ENCODE data around the gene PTGER3.
"Not testable (repeated sequence)": the region's sequence is repeated elsewhere in the genome, so short reads cannot be mapped to it uniquely, and the experiment has no call there.

The PTGER3 gene

GRCh38 chr1:70945676-70946075 is 101.9 kb downstream of the PTGER3 start:
- TF ChIP-seq CTCF (IDR thresholded peaks at IDR 0.05; ENCODE audit: low read depth, low read length), result no peak
- DNase-seq (ENCODE audit: low read depth in 2 of 2), result no peak
- no peak overlapping the region for H3K4me3 ChIP-seq (replicated peaks in 1 of 2; ENCODE audit: low read depth in 2 of 2, low read length in 2 of 2)

DNA sequence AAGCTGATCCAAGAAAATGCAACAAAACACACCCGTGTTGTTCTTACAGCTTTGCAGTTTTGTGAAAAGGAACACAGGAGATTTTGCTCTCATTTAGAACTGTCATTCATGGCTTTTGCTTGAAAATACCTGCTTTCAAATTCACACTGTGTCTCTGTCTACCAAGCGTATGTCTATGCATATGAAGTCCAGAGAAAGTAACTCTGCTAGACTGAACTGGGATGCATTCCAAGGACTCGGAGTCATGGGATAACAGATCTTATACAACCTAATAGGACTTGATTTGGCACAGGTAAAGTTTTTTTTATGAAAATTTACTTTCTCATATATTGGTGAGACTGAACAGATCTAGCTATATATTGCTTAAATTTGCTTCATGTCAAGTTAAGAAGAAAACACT is 102.4 kb downstream of the PTGER3 start:
- H3K4me3 ChIP-seq (replicated peaks in 1 of 2; ENCODE audit: low read depth in 2 of 2, low read length in 2 of 2), result no peak overlapping the region
- no peak for DNase-seq (ENCODE audit: low read depth in 2 of 2)
- no peak for TF ChIP-seq CTCF (IDR thresholded peaks at IDR 0.05; ENCODE audit: low read depth, low read length)

DNA sequence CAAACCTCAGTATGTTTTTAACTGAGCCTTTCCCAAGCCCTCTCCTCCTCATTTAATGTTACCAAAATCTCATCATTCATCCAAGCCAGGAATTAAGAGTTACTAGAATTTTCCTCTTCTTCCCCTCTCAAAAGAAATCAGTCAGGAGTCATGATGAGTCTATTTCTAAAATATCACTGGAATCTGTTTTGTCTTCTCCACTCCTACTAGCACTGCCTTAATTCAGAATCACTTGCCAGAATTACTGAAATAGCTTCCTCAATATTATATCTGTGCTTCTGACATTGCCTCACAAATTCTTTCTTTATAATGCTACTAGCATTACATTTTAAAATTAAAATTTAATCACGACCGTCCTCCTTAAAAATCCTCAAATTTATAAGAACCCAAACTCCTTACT is 106.1 kb downstream of the PTGER3 start:
- no peak for DNase-seq (ENCODE audit: low read depth in 2 of 2)
- H3K4me3 ChIP-seq (replicated peaks in 1 of 2; ENCODE audit: low read depth in 2 of 2, low read length in 2 of 2), result no peak overlapping the region
- no peak for TF ChIP-seq CTCF (IDR thresholded peaks at IDR 0.05; ENCODE audit: low read depth, low read length)

DNA sequence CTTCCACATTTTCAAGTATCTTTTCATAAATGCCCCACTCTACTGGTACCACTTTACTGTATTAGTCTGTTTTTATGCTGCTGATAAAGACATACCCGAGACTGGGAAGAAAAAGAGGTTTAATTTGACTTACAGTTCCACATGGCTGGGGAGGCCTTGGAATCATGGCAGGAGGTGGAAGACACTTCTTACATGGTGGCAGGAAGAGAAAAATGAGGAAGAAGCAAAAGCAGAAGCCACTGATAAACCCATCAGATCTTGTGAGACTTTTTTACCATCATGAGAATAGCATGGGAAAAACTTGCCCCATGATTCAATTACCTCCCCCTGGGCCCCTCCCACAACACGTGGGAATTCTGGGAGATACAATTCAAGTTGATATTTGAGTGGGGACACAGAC is 107.2 kb downstream of the PTGER3 start:
- not testable (repeated sequence) for DNase-seq (ENCODE audit: low read depth in 2 of 2); H3K4me3 ChIP-seq (replicated peaks in 1 of 2; ENCODE audit: low read depth in 2 of 2, low read length in 2 of 2)

DNA sequence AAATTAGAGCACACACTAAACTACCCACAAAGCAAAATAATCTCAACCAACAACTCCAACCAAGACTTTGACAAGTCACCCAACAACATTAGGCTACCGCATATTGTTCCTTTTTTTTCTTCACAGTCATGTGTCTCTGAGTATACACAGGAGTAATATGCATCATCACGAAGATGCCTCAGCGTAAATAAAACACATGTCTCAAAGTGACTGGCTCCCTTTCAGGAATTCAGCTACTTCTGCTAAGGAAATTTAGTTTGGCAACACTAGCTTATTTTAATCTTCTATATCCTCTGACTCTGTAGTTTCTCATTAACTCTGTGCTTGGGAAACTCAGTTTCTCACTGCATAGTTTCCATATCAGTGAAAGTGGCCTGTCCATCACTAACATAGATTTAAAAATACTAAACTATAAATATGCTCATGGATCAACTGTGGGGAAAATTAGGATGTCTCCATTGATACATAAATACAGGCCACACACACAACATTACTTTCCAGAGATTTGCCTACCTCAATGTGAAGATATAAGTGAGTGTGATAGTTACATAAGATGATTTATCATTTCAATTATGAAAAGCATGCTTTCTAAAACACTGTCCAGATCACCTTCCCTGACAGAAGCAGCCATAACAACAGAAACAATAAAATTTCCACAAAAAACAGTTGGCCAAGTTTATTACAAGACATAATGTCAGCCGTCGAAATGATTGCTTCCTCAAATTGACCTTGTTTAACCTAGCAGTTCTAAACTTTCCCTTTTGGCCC is 113.2 kb downstream of the PTGER3 start:
- no peak overlapping the region for H3K4me3 ChIP-seq (replicated peaks in 1 of 2; ENCODE audit: low read depth in 2 of 2, low read length in 2 of 2)
- no peak for TF ChIP-seq CTCF (IDR thresholded peaks at IDR 0.05; ENCODE audit: low read depth, low read length)
- DNase-seq (ENCODE audit: low read depth in 2 of 2), result peak in 1 of 2 donors; percentile 12

- TF ChIP-seq CTCF (IDR thresholded peaks at IDR 0.05; ENCODE audit: low read depth, low read length), result no peak
- no peak overlapping the region for H3K4me3 ChIP-seq (replicated peaks in 1 of 2; ENCODE audit: low read depth in 2 of 2, low read length in 2 of 2)
- DNase-seq (ENCODE audit: low read depth in 2 of 2), result no peak
These were observed 117.6 kb downstream of the PTGER3 start for GRCh38 chr1:70930062-70930461.

DNA sequence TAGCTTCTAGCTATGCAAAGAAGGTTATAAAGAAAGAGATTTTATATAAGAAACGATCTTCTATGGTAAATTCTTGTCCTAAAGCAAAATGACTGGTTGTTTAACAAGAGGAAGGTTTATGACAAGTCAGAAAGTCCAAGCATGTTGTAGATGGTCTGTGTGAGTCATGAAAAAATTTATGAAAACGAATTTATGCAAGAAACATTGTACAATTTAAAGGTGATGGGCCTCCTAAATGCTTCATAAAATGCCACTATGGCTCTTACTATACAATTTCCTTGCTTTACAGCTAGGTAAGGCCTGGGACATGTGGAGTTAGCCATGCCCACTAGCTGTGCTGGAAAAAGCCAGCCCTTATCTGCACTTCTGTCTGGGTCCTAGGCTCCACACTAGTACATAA is 125.4 kb downstream of the PTGER3 start:
- no peak for TF ChIP-seq CTCF (IDR thresholded peaks at IDR 0.05; ENCODE audit: low read depth, low read length)
- H3K4me3 ChIP-seq (replicated peaks in 1 of 2; ENCODE audit: low read depth in 2 of 2, low read length in 2 of 2), result no peak overlapping the region
- DNase-seq (ENCODE audit: low read depth in 2 of 2), result no peak

All from cardiac fibroblast (primary cell).